ENCODE results near the gene AKIRIN2.
A peak's percentile ranks its signal among the peaks of the same experiment; 100 is the strongest.
"Not testable (repeated sequence)": the region's sequence is repeated elsewhere in the genome, so short reads cannot be mapped to it uniquely, and the experiment has no call there.

The AKIRIN2 gene

GRCh38 chr6:87716928-87717614, 15.0 kb upstream of the AKIRIN2 start:
- Histone ChIP-seq H3K36me3 (ENCODE audit: insufficient read depth, low read length) (no peaks in the 10 kb centered on the region), H3K27ac (ENCODE audit: low read depth, low read length) (no peak overlapping the region), H3K27me3 (ENCODE audit: insufficient read depth, low read length) (no peaks in the 10 kb centered on the region)

DNA sequence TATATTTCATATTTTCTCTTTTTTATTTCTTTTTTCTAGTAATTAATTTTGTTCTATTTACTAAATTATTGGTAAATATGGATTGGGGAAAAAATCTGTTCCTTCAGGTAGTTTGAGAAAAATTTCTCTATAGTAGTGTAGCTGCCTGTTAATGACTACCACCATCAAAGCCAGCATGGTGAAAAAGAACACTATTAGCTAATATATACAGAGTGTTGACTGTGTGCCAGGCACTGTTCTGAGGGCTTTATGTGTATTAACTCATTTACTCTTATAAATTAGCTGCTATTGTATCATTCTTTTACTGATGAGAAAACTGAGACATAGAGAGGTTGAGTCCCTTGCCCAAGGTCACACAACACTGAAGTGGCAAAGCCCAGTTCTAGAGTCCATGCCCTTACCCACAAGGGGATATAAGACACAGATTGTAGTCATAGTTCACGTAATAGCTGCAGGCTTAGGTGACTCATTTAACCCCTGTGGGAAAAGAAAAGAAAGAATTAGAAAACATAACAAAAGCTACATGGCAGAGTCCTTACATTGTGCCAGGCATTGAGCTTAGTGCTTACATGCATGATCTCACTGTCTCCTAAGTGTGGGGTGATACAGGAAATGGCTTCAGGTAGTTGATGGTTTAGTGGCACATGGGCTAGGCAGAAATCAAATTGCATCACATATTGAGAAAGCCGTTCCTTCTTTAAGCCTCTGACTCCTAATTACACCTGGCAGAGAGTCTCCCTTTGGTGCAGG, 12.2 kb upstream of the AKIRIN2 start:
- H3K79me2 ChIP-seq (ENCODE audit: control insufficient read depth, insufficient read depth, low read length, unreplicated experiment), result no peaks in the 10 kb centered on the region
- H3K4me1 ChIP-seq (ENCODE audit: control insufficient read depth, insufficient read depth, low read length, unreplicated experiment), result peaks cover 32% of the 10 kb centered on the region
- H3K36me3 ChIP-seq (ENCODE audit: insufficient read depth, low read length), result no peaks in the 10 kb centered on the region
- peak overlapping the region; percentile 97 for H3K27ac ChIP-seq (ENCODE audit: low read depth, low read length)
- H2AFZ ChIP-seq (ENCODE audit: low read length, unreplicated experiment), result no peak overlapping the region
- H3K4me3 ChIP-seq (ENCODE audit: low read depth, low read length), result no peak overlapping the region
- H3K27me3 ChIP-seq (ENCODE audit: insufficient read depth, low read length), result no peaks in the 10 kb centered on the region

More at GRCh38 chr6:87716928-87717614, 15.0 kb upstream of the AKIRIN2 start:
- Histone ChIP-seq H3K4me3 (ENCODE audit: low read depth, low read length) (no peak overlapping the region), H3K79me2 (ENCODE audit: control insufficient read depth, insufficient read depth, low read length, unreplicated experiment) (no peaks in the 10 kb centered on the region), H2AFZ (ENCODE audit: low read length, unreplicated experiment) (no peak overlapping the region), H3K4me1 (ENCODE audit: control insufficient read depth, insufficient read depth, low read length, unreplicated experiment) (peaks cover 43% of the 10 kb centered on the region)

DNA sequence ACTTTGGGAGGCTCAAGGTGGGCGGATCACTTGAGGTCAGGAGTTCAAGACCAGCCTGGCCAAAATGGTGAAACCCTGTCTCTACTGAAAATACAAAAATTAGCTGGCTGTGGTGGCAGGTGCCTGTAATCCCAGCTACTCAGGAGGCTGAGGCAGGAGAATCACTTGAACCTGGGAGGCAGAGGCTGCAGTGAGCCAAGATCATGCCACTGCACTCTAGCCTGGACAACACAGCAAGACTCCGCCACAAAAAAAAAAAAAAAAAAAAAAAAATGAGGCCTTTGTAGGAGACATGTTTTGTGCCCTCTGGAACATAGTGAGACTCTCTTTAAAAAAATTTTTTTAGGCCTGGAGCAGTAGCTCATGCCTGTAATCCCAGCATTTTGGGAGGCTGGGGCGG, 10.7 kb upstream of the AKIRIN2 start:
- not testable (repeated sequence) for H3K27ac ChIP-seq (ENCODE audit: low read depth, low read length); H3K79me2 ChIP-seq (ENCODE audit: control insufficient read depth, insufficient read depth, low read length, unreplicated experiment); H2AFZ ChIP-seq (ENCODE audit: low read length, unreplicated experiment); H3K4me3 ChIP-seq (ENCODE audit: low read depth, low read length); H3K27me3 ChIP-seq (ENCODE audit: insufficient read depth, low read length); H3K36me3 ChIP-seq (ENCODE audit: insufficient read depth, low read length)
- H3K4me1 ChIP-seq (ENCODE audit: control insufficient read depth, insufficient read depth, low read length, unreplicated experiment), result peaks cover 25% of the 10 kb centered on the region

DNA sequence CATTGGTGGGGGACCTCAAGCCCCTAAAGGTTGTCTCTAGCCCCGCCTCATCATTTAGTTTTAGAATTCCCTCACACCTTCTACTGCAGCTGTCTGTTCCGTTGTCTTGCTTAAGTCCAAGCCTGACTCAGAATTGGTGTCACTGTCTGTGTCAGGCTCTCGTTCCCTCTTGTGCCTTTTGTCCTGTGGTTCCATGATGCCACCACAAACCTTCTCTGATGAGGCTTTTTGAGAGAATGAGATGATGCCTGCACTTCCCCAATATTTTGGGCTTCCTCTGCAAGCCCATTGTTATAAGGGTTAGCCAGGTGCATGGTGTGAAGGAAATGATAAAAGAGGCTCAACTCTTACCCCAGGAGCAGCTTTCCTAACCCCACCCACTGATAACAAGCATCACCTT, 8.1 kb upstream of the AKIRIN2 start:
- Histone ChIP-seq H3K27ac (ENCODE audit: low read depth, low read length) (no peak overlapping the region), H3K79me2 (ENCODE audit: control insufficient read depth, insufficient read depth, low read length, unreplicated experiment) (no peaks in the 10 kb centered on the region), H3K36me3 (ENCODE audit: insufficient read depth, low read length) (no peaks in the 10 kb centered on the region), H2AFZ (ENCODE audit: low read length, unreplicated experiment) (no peak overlapping the region), H3K4me3 (ENCODE audit: low read depth, low read length) (no peak overlapping the region), H3K4me1 (ENCODE audit: control insufficient read depth, insufficient read depth, low read length, unreplicated experiment) (peaks cover 34% of the 10 kb centered on the region), H3K27me3 (ENCODE audit: insufficient read depth, low read length) (no peaks in the 10 kb centered on the region)

DNA sequence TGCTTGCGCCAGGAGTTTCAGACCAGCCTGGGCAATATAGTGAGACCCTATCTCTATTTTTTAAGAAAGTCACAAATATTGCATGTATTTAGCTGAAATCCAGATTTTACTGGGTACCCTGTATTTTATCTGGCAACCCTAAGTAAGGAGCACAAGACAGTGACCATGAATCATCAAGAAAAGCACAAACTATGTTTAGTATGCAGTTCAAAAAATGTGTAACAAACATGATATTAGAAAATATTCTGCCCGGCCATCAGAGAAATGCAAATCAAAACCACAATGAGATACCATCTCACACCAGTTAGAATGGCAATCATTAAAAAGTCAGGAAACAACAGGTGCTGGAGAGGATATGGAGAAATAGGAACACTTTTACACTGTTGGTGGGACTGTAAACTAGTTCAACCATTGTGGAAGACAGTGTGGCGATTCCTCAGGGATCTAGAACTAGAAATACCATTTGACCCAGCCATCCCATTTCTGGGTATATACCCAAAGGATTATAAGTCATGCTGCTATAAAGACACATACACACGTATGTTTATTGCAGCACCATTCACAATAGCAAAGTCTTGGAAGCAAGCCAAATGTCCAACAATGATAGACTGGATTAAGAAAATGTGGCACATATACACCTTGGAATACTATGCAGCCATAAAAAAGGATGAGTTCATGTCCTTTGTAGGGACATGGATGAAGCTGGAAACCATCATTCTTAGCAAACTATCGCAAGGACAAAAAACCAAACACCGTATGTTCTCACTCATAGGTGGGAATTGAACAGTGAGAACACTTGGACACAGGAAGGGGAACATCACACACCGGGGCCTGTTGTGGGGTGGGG, 6.8 kb upstream of the AKIRIN2 start:
- H2AFZ ChIP-seq (ENCODE audit: low read length, unreplicated experiment); H3K79me2 ChIP-seq (ENCODE audit: control insufficient read depth, insufficient read depth, low read length, unreplicated experiment); H3K4me3 ChIP-seq (ENCODE audit: low read depth, low read length); H3K27ac ChIP-seq (ENCODE audit: low read depth, low read length); H3K36me3 ChIP-seq (ENCODE audit: insufficient read depth, low read length); H3K27me3 ChIP-seq (ENCODE audit: insufficient read depth, low read length): not testable (repeated sequence)
- H3K4me1 ChIP-seq (ENCODE audit: control insufficient read depth, insufficient read depth, low read length, unreplicated experiment), result peaks cover 25% of the 10 kb centered on the region

GRCh38 chr6:87706187-87706966, 4.3 kb upstream of the AKIRIN2 start:
- H3K27ac ChIP-seq (ENCODE audit: low read depth, low read length), result peak overlapping the region; percentile 45
- peaks cover 7% of the 10 kb centered on the region for H3K79me2 ChIP-seq (ENCODE audit: control insufficient read depth, insufficient read depth, low read length, unreplicated experiment)
- H3K36me3 ChIP-seq (ENCODE audit: insufficient read depth, low read length), result no peaks in the 10 kb centered on the region
- H3K4me1 ChIP-seq (ENCODE audit: control insufficient read depth, insufficient read depth, low read length, unreplicated experiment), result peaks cover 20% of the 10 kb centered on the region
- H3K4me3 ChIP-seq (ENCODE audit: low read depth, low read length), result no peak overlapping the region; the same call in 1 of the 2 replicates
- no peaks in the 10 kb centered on the region for H3K27me3 ChIP-seq (ENCODE audit: insufficient read depth, low read length)
- H2AFZ ChIP-seq (ENCODE audit: low read length, unreplicated experiment), result peak overlapping the region; percentile 26

GRCh38 chr6:87705070-87705691, 3.1 kb upstream of the AKIRIN2 start:
- Histone ChIP-seq H3K4me1 (ENCODE audit: control insufficient read depth, insufficient read depth, low read length, unreplicated experiment) (peaks cover 20% of the 10 kb centered on the region), H3K79me2 (ENCODE audit: control insufficient read depth, insufficient read depth, low read length, unreplicated experiment) (peaks cover 19% of the 10 kb centered on the region), H3K36me3 (ENCODE audit: insufficient read depth, low read length) (peaks cover 3% of the 10 kb centered on the region; the same call in 1 of the 2 replicates), H2AFZ (ENCODE audit: low read length, unreplicated experiment) (peak overlapping the region; percentile 3), H3K27me3 (ENCODE audit: insufficient read depth, low read length) (no peaks in the 10 kb centered on the region), H3K27ac (ENCODE audit: low read depth, low read length) (peak overlapping the region; percentile 2; the same call in 1 of the 2 replicates), H3K4me3 (ENCODE audit: low read depth, low read length) (no peak overlapping the region)

- H3K79me2 ChIP-seq (ENCODE audit: control insufficient read depth, insufficient read depth, low read length, unreplicated experiment), result peaks cover 40% of the 10 kb centered on the region
- peaks cover 21% of the 10 kb centered on the region for H3K4me1 ChIP-seq (ENCODE audit: control insufficient read depth, insufficient read depth, low read length, unreplicated experiment)
- H3K27ac ChIP-seq (ENCODE audit: low read depth, low read length), result peak overlapping the region; percentile 96
- H3K36me3 ChIP-seq (ENCODE audit: insufficient read depth, low read length); H3K27me3 ChIP-seq (ENCODE audit: insufficient read depth, low read length): not testable (repeated sequence)
- H2AFZ ChIP-seq (ENCODE audit: low read length, unreplicated experiment), result peak overlapping the region; percentile 95
- peak overlapping the region; percentile 93 for H3K4me3 ChIP-seq (ENCODE audit: low read depth, low read length)
Measured at GRCh38 chr6:87703039-87703438, 1.0 kb upstream of the AKIRIN2 start.

DNA sequence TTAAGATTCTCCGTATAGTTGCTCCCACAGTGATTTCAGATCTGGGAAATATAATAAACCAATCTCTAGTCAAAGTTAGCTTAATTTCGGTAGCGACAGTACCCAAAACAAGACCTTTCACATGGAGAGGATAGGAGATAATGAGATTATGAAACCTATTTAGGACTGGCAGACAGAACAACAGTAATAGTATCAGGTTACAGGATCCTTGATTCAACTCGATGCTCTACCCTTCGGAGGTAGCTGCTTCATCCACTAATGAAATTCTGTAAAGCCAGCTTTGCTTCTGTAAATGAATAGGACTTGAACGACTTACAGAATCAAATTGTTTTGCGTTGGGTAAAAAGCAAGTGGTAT, 534 bp upstream of the AKIRIN2 start:
- Histone ChIP-seq H3K79me2 (ENCODE audit: control insufficient read depth, insufficient read depth, low read length, unreplicated experiment) (peaks cover 45% of the 10 kb centered on the region), H3K27ac (ENCODE audit: low read depth, low read length) (peak overlapping the region; percentile 96), H3K4me1 (ENCODE audit: control insufficient read depth, insufficient read depth, low read length, unreplicated experiment) (peaks cover 26% of the 10 kb centered on the region), H2AFZ (ENCODE audit: low read length, unreplicated experiment) (peak overlapping the region; percentile 95), H3K36me3 (ENCODE audit: insufficient read depth, low read length) (peaks cover 8% of the 10 kb centered on the region; the same call in 1 of the 2 replicates), H3K4me3 (ENCODE audit: low read depth, low read length) (peak overlapping the region; percentile 93), H3K27me3 (ENCODE audit: insufficient read depth, low read length) (no peaks in the 10 kb centered on the region)

DNA sequence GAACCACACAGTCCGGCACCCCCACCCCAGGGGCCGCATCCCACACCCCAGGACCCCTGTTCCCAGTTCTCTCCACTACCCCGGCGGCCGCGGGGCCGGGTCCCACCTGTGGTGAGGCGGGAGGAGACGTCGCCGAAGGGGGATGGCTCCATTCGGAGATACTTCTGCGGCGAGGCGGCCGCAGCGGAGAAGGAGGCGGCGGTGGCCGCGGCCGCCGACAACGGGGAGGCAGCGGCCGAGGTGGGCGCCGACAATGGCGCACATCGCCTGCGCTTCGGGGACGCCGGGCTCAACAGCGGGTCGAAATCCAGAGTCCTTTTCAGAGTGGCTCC, 723 bp downstream of the AKIRIN2 start:
- peaks cover 55% of the 10 kb centered on the region for H3K79me2 ChIP-seq (ENCODE audit: control insufficient read depth, insufficient read depth, low read length, unreplicated experiment)

More for the DNA sequence above, 723 bp downstream of the AKIRIN2 start:
- H3K27ac ChIP-seq (ENCODE audit: low read depth, low read length), result peak overlapping the region; percentile 96
- peak overlapping the region; percentile 3 for H2AFZ ChIP-seq (ENCODE audit: low read length, unreplicated experiment)
- peaks cover 21% of the 10 kb centered on the region for H3K4me1 ChIP-seq (ENCODE audit: control insufficient read depth, insufficient read depth, low read length, unreplicated experiment)
- H3K4me3 ChIP-seq (ENCODE audit: low read depth, low read length), result peak overlapping the region; percentile 93
- no peaks in the 10 kb centered on the region for H3K27me3 ChIP-seq (ENCODE audit: insufficient read depth, low read length)
- H3K36me3 ChIP-seq (ENCODE audit: insufficient read depth, low read length), result peaks cover 8% of the 10 kb centered on the region; the same call in 1 of the 2 replicates

Data from ACC112 (cell line).